WTC11 (cell line): ENCODE data around the gene PYM1. TPM values are rescaled to one million over a fixed set of nuclear protein-coding genes. Genes with fewer than 3 reads are reported as not detected.

ENCODE experiments used
- ATAC-seq: fragments of 200-7000 bp; cut with Tn5 transposase; 2 replicates; pipeline ENCODE4 v1.10.0; 2021; ENCODE audit warnings: mild to moderate bottlenecking, moderate library complexity
- CTCF ChIA-PET: fragments of 300-600 bp; sonication (Branson Sonifier 250); formaldehyde crosslinking; loops from one replicate; lab custom pipeline; 2021; ENCODE audit warnings: antibody characterized with exemption; lab: Charles Lee
- POLR2A ChIA-PET: fragments of 350-600 bp; sonication (Branson Sonifier 250); formaldehyde crosslinking; loops from one replicate; lab custom pipeline; 2021; ENCODE audit warnings: antibody characterized with exemption; lab: Charles Lee
- DNase-seq: peaks from one replicate; pipeline ENCODE4 v3.0.0; 2021; ENCODE audit warnings: low spot score
- H3K27ac Mint-ChIP-seq: 2 replicates; pipeline ENCODE4 v1.8.0; 2021; ENCODE audit warnings: mixed read lengths
- H3K27me3 Mint-ChIP-seq: 2 replicates; pipeline ENCODE4 v1.8.0; 2021; ENCODE audit warnings: low read depth, mild to moderate bottlenecking, moderate library complexity, mixed read lengths
- H3K36me3 Mint-ChIP-seq: 2 replicates; pipeline ENCODE4 v1.8.0; 2021; ENCODE audit warnings: mixed read lengths
- H3K4me1 Mint-ChIP-seq: 2 replicates; pipeline ENCODE4 v1.8.0; 2022; ENCODE audit warnings: mixed read lengths
- H3K4me3 Mint-ChIP-seq: 2 replicates; pipeline ENCODE4 v1.8.0; 2021; ENCODE audit warnings: mild to moderate bottlenecking, moderate library complexity, mixed read lengths
- H3K9me3 Mint-ChIP-seq: 2 replicates; pipeline ENCODE4 v1.8.0; 2021; ENCODE audit warnings: mixed read lengths
- ATF1 ChIP-seq: sonication (generic); formaldehyde crosslinking; IDR thresholded peaks from 2 replicates; pipeline ENCODE4 v1.8.1; 2023; ENCODE audit warnings: mild to moderate bottlenecking, moderate library complexity, missing genetic modification reagents
- CDX4 ChIP-seq: fragments of 250-450 bp; sonication (Bioruptor Pico); IDR thresholded peaks from 2 replicates; pipeline ENCODE4 v1.9.0; 2021; ENCODE audit warnings: moderate library complexity, mild to moderate bottlenecking, inconsistent platforms, borderline replicate concordance
- ELF4 ChIP-seq: sonication (generic); formaldehyde crosslinking; IDR thresholded peaks from 2 replicates; pipeline ENCODE4 v1.8.1; 2022; ENCODE audit warnings: low read depth, mild to moderate bottlenecking, moderate library complexity, missing genetic modification reagents
- ESRRA ChIP-seq: sonication (generic); formaldehyde crosslinking; IDR thresholded peaks from 2 replicates; pipeline ENCODE4 v1.8.1; 2022; ENCODE audit warnings: mild to moderate bottlenecking, missing genetic modification reagents, borderline replicate concordance
- ETV6 ChIP-seq: sonication (generic); formaldehyde crosslinking; IDR thresholded peaks from 2 replicates; pipeline ENCODE4 v1.8.1; 2022; ENCODE audit warnings: mild to moderate bottlenecking, missing genetic modification reagents
- FOXK1 ChIP-seq: sonication (generic); formaldehyde crosslinking; IDR thresholded peaks from 2 replicates; pipeline ENCODE4 v1.8.0; 2022; ENCODE audit warnings: mild to moderate bottlenecking, moderate library complexity, missing genetic modification reagents
- FOXP4 ChIP-seq: sonication (generic); formaldehyde crosslinking; IDR thresholded peaks from 2 replicates; pipeline ENCODE4 v1.8.0; 2022; ENCODE audit warnings: mild to moderate bottlenecking, missing genetic modification reagents
- MXD4 ChIP-seq: fragments of 250-450 bp; sonication (Bioruptor Pico); IDR thresholded peaks from 2 replicates; pipeline ENCODE4 v1.8.0; 2021; ENCODE audit warnings: mild to moderate bottlenecking, moderate library complexity, borderline replicate concordance
- NR2C2 ChIP-seq: sonication (generic); formaldehyde crosslinking; IDR thresholded peaks from 2 replicates; pipeline ENCODE4 v1.8.0; 2022; ENCODE audit warnings: mild to moderate bottlenecking, missing genetic modification reagents
- STAT6 ChIP-seq: sonication (generic); formaldehyde crosslinking; conservative IDR thresholded peaks from 2 replicates; pipeline ENCODE4 v1.8.1; 2023; ENCODE audit warnings: mild to moderate bottlenecking, low read depth, missing genetic modification reagents, moderate library complexity
- TEAD4 ChIP-seq: sonication (generic); formaldehyde crosslinking; IDR thresholded peaks from 2 replicates; pipeline ENCODE4 v1.8.0; 2022; ENCODE audit warnings: mild to moderate bottlenecking, missing genetic modification reagents
- ZBTB21 ChIP-seq: sonication (generic); formaldehyde crosslinking; IDR thresholded peaks from 2 replicates; pipeline ENCODE4 v1.8.1; 2023; ENCODE audit warnings: mild to moderate bottlenecking, missing genetic modification reagents, borderline replicate concordance
- ZNF138 ChIP-seq: sonication (generic); formaldehyde crosslinking; conservative IDR thresholded peaks from 2 replicates; pipeline ENCODE4 v1.8.1; 2022; ENCODE audit warnings: mild to moderate bottlenecking, moderate library complexity, missing genetic modification reagents
- ZNF281 ChIP-seq: sonication (generic); formaldehyde crosslinking; IDR thresholded peaks from 2 replicates; pipeline ENCODE4 v1.8.0; 2023; ENCODE audit warnings: mild to moderate bottlenecking, missing genetic modification reagents
- ZNF396 ChIP-seq: fragments of 250-450 bp; sonication (Bioruptor Pico); IDR thresholded peaks from 2 replicates; pipeline ENCODE4 v1.8.0; 2021; ENCODE audit warnings: mild to moderate bottlenecking, moderate library complexity, borderline replicate concordance
- ZNF416 ChIP-seq: fragments of 250-450 bp; sonication (Bioruptor Pico); IDR thresholded peaks from 2 replicates; pipeline ENCODE4 v1.9.0; 2021; ENCODE audit warnings: mild to moderate bottlenecking, inconsistent platforms
- total RNA-seq: library from RNA; stranded (reverse); gene quantifications from 3 replicates; pipeline ENCODE4 v1.2.3, GENCODE V29; 2021
- TF ChIP-seq, protein P1 (sequence below): sonication (generic); formaldehyde crosslinking; IDR thresholded peaks from 2 replicates; pipeline ENCODE4 v1.8.1; 2023; ENCODE audit warnings: mild to moderate bottlenecking, moderate library complexity, missing genetic modification reagents
- TF ChIP-seq, protein P2 (sequence below): sonication (generic); formaldehyde crosslinking; IDR thresholded peaks from 2 replicates; pipeline ENCODE4 v1.8.1; 2023; ENCODE audit warnings: mild to moderate bottlenecking, missing genetic modification reagents
- TF ChIP-seq, protein P3 (sequence below): sonication (generic); formaldehyde crosslinking; conservative IDR thresholded peaks from 2 replicates; pipeline ENCODE4 v1.8.1; 2022; ENCODE audit warnings: mild to moderate bottlenecking, missing genetic modification reagents

PYM1 gene
- total RNA-seq, 1 experiment from 2014 or later, result 55.5 TPM

DNA sequence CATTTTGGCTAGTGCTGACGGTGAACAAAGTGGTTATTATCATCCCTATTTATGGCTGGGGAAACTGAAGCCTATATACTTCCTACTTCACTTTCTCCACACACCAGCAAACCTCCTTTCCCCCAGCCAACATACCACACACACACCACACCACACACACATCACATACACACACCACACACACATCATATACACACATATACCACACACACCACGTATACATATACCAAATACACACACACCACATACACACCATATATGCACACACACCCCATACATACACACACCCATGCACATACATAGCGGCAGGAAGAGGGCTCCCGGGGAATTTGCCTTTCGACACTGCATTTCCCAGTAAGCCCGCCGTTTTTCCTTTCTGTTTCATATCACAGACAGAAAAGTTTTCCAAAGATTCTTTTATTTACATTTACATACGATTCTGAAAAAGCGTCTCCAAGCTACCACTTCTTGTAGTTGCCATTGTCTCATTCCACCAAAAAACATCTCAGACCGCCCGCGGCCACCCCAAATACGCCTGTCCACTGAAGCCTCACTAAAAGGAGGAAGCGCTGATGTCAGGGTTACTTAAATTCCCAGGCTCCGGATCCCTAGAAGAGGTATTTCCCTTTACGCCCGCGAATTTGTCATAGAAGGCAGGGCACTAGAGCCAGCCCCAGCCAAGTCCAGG, 45.4 kb upstream of the PYM1 start:
- Mint-ChIP-seq H3K9me3 (no peaks in the 10 kb centered on the region), H3K4me1 (peaks cover 2% of the 10 kb centered on the region), H3K36me3 (peaks cover 34% of the 10 kb centered on the region), H3K27me3 (no peaks in the 10 kb centered on the region), H3K4me3 (no peak overlapping the region), H3K27ac (no peak overlapping the region)
- TF ChIP-seq, protein P1, sequence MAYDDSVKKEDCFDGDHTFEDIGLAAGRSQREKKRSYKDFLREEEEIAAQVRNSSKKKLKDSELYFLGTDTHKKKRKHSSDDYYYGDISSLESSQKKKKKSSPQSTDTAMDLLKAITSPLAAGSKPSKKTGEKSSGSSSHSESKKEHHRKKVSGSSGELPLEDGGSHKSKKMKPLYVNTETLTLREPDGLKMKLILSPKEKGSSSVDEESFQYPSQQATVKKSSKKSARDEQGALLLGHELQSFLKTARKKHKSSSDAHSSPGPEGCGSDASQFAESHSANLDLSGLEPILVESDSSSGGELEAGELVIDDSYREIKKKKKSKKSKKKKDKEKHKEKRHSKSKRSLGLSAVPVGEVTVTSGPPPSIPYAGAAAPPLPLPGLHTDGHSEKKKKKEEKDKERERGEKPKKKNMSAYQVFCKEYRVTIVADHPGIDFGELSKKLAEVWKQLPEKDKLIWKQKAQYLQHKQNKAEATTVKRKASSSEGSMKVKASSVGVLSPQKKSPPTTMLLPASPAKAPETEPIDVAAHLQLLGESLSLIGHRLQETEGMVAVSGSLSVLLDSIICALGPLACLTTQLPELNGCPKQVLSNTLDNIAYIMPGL (CRISPR knock-in tag), result no peak
- peak; percentile 6; the same call in 1 of the 2 replicates for TF ChIP-seq ETV6 (CRISPR knock-in tag)
- no peak for DNase-seq
- ATAC-seq, result no peak
- ChIA-PET CTCF (interaction anchor here (0.6 to 2.5 kb wide), 28 partner anchors 12 to 317 kb away, joined by 3 to 32 read pairs (median 5); partner anchors contain the start of genes CD63, DNAJC14, ORMDL2 and PA2G4), POLR2A (interaction anchor here (0.6 to 2.1 kb wide), 21 partner anchors 8 to 263 kb away, joined by 3 to 22 read pairs (median 5); partner anchors contain the start of genes CD63, DNAJC14, IKZF4 and MYL6)

GRCh38 chr12:55972456-55972855, 44.8 kb upstream of the PYM1 start:
- Mint-ChIP-seq H3K36me3 (peaks cover 31% of the 10 kb centered on the region), H3K27me3 (no peaks in the 10 kb centered on the region), H3K9me3 (no peaks in the 10 kb centered on the region), H3K27ac (peak overlapping the region; percentile 92), H3K4me1 (peaks cover 8% of the 10 kb centered on the region), H3K4me3 (no peak overlapping the region)
- TF ChIP-seq NR2C2 (CRISPR knock-in tag) (no peak), ZBTB21 (CRISPR knock-in tag) (no peak), MXD4 (CRISPR knock-in tag) (no peak), ZNF396 (CRISPR knock-in tag) (no peak), ESRRA (CRISPR knock-in tag) (no peak), FOXK1 (no peak), ZNF416 (no peak), TEAD4 (CRISPR knock-in tag) (no peak), STAT6 (CRISPR knock-in tag) (no peak), CDX4 (no peak), ZNF281 (CRISPR knock-in tag) (no peak), FOXP4 (CRISPR knock-in tag) (no peak), ATF1 (no peak), ETV6 (CRISPR knock-in tag) (no peak), ELF4 (CRISPR knock-in tag) (no peak), ZNF138 (CRISPR knock-in tag) (no peak)
- TF ChIP-seq, protein P2, sequence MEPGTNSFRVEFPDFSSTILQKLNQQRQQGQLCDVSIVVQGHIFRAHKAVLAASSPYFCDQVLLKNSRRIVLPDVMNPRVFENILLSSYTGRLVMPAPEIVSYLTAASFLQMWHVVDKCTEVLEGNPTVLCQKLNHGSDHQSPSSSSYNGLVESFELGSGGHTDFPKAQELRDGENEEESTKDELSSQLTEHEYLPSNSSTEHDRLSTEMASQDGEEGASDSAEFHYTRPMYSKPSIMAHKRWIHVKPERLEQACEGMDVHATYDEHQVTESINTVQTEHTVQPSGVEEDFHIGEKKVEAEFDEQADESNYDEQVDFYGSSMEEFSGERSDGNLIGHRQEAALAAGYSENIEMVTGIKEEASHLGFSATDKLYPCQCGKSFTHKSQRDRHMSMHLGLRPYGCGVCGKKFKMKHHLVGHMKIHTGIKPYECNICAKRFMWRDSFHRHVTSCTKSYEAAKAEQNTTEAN (CRISPR knock-in tag), result no peak
- TF ChIP-seq, protein P3, sequence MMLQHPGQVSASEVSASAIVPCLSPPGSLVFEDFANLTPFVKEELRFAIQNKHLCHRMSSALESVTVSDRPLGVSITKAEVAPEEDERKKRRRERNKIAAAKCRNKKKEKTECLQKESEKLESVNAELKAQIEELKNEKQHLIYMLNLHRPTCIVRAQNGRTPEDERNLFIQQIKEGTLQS (CRISPR knock-in tag), result no peak
- ChIA-PET POLR2A (no interaction called here), CTCF (interaction anchor here (0.6 kb wide), 1 partner anchor 75 kb away, joined by 3 read pairs; no protein-coding TSS in a partner anchor)
- no peak for DNase-seq
- ATAC-seq, result no peak
